LNCAP (cell line): Measurements from ENCODE around the gene SNX7.
A peak's percentile ranks its signal among the peaks of the same experiment; 100 is the strongest.

Experiments
- TF ChIP-seq, protein P1 (sequence below): fragments of 450-650 bp; IDR thresholded peaks from 2 replicates; pipeline ENCODE4 v1.5.1; 2017; ENCODE audit warnings: mild to moderate bottlenecking

SNX7 gene

GRCh38 chr1:98661544-98662355, at the start of gene SNX7:
TSS of gene SNX7 (plus strand) at chr1:98661721. CDS start at chr1:98661732, 11 bp downstream.
- TF ChIP-seq, protein P1, sequence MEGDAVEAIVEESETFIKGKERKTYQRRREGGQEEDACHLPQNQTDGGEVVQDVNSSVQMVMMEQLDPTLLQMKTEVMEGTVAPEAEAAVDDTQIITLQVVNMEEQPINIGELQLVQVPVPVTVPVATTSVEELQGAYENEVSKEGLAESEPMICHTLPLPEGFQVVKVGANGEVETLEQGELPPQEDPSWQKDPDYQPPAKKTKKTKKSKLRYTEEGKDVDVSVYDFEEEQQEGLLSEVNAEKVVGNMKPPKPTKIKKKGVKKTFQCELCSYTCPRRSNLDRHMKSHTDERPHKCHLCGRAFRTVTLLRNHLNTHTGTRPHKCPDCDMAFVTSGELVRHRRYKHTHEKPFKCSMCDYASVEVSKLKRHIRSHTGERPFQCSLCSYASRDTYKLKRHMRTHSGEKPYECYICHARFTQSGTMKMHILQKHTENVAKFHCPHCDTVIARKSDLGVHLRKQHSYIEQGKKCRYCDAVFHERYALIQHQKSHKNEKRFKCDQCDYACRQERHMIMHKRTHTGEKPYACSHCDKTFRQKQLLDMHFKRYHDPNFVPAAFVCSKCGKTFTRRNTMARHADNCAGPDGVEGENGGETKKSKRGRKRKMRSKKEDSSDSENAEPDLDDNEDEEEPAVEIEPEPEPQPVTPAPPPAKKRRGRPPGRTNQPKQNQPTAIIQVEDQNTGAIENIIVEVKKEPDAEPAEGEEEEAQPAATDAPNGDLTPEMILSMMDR: peak; percentile 38

DNA sequence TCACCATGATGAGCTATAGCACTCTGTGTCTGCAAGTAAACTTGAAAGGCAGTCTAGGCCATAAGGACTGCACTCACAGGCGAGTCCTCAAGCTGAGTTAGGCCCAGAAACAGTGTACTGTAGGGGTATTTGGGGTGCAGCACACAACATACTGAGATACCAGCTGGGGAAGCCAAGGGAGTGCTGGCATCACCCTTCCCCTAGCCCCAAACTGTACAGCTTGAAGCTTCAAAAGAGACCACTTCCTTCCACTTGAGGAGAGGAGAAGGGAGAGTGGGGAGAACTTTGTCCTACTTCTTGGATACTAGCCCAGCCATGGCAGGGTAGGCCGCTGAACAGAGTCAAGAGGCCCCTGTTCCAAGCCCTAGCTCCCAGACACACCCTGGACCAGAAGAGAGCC, 24.2 kb upstream of the SNX7 start:
- TF ChIP-seq, protein P1: no peak

DNA sequence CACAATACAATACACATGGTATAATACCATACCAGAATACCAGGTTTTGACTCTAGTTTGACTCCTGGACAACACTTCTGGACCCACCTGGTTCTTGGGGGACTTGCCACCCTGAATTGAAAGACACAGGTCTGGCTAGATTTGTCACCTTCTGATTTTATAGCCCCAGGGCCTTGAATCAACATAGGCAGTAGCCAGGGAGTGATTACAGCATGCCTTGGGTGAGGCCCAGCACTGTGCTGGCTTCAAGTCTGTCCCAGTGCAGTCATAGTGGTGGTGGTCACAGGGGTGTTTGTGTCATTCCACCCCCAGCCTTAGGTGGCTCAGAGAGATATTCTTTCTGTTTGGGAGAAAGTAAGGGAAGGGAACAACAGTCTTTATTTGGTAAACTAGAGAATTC, 23.3 kb upstream of the SNX7 start:
- TF ChIP-seq, protein P1: no peak

DNA sequence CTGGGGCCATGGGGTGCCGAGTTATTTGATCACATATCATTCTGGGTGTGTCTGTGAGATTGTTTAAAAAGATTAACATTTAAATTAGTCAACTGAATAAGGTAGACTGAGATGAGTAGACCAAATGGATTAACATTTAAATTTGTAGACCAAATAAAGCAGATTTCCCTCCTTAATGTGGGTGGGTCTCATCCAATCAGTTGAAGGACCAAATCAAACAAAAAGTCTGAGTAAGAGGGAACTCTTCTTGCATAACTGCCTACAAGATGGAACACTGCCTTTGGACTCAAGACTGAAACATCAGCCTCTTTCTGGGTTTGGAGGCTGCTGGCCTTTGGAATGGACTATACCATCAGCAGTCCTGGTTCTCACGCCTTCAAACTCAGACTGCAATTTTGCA, 17.0 kb upstream of the SNX7 start:
- TF ChIP-seq, protein P1: no peak

DNA sequence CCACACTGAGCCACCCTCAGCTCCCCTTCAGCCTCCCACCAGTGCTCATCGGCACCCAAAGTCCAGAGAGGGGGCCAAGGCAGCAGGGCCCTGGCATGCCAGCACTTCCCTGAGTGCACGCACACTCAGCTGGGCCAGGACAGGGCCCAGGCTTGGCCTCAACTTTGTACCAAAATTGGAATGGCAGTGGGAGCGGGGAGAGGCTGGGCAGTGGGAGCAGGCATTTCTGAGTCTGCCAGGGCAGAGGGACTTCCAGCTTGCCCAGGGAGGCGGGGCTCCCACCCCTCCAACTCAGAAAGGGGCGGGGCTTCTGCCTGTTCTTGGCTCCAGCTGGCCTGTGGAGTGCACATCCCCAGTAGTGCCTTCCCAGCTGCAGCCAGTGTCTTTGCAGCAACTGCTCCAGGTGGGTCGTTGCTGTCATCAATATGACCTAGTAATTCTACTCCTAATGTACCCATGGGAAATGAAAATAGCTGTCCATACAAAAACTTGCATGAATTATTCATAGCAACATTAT, 10.3 kb upstream of the SNX7 start:
- TF ChIP-seq, protein P1: no peak

DNA sequence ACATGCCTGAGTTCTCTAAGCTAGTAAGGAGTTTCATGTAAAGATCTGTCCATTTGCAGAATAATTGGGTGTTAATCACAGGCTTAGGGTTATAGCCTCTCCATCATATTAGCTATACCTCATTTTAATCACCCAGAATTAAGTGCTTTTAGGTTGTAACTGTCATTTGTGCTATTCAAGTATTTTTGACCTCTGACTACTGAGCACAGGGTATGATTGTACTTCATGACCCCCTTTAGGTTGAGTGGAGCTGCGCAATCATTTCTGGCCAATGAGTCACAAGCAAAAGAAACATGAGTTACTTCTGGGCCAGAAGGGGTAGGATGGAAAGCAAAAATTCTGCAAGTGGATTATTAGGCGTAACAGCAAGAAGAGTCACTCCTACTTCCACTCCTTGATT, 8.4 kb upstream of the SNX7 start:
- TF ChIP-seq, protein P1: no peak

GRCh38 chr1:98659879-98660278, 1.6 kb upstream of the SNX7 start:
- TF ChIP-seq, protein P1: no peak
